ENCODE measurements around the gene TTC12. TPM values are rescaled to one million over a fixed set of nuclear protein-coding genes. Genes with fewer than 3 reads are reported as not detected.

Gene TTC12
- total RNA-seq, 4 donors from 2014 or later, result 10.8 to 23.5 (median 17.2) TPM

DNA sequence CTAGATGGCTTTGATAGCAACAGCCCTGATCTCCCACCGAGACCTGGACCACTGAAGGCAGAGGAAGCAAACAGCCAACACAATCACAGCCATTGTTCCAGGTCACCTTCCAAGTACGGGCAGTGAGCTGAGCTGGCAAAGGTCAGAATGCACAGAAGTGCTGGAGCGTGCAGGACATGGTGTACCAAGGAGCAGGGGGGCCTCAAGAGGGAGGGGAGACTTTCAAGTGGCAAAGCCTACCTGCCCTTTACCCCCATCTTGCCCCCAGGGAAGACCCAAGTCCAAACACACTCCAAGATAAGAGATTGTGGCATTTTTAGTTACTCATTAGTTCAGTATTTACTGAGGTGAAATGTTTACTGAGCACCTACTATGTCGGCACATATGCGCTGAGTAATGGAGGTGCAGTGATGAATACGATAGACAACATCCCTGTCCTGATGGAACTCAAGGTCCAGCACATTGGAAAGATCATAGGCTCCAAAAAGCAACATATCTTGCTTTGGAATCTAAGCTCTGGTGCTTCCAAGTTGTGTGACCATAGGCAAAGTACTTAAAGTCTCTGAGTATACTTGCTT, 26.0 kb upstream of the TTC12 start:
- no peak overlapping the region for H3K27ac ChIP-seq
- TF ChIP-seq EP300 (IDR thresholded peaks at IDR 0.05) (no peak), POLR2A (IDR thresholded peaks at IDR 0.05) (no peak), POLR2AphosphoS5 (IDR thresholded peaks at IDR 0.05) (no peak)
- TF ChIP-seq, protein P1, sequence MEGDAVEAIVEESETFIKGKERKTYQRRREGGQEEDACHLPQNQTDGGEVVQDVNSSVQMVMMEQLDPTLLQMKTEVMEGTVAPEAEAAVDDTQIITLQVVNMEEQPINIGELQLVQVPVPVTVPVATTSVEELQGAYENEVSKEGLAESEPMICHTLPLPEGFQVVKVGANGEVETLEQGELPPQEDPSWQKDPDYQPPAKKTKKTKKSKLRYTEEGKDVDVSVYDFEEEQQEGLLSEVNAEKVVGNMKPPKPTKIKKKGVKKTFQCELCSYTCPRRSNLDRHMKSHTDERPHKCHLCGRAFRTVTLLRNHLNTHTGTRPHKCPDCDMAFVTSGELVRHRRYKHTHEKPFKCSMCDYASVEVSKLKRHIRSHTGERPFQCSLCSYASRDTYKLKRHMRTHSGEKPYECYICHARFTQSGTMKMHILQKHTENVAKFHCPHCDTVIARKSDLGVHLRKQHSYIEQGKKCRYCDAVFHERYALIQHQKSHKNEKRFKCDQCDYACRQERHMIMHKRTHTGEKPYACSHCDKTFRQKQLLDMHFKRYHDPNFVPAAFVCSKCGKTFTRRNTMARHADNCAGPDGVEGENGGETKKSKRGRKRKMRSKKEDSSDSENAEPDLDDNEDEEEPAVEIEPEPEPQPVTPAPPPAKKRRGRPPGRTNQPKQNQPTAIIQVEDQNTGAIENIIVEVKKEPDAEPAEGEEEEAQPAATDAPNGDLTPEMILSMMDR (IDR thresholded peaks at IDR 0.05), result no peak
- 83 to 86% methylated on average over 1 to 3 of the region's 6 CpGs for WGBS, 2 donors (ENCODE audit: low coverage in 1 of 2)
- no peak overlapping the region for H3K4me3 ChIP-seq
- ATAC-seq, result no peak
- no peaks in the 10 kb centered on the region for H3K36me3 ChIP-seq
- H3K4me1 ChIP-seq, result peaks cover 0 to 4% (median 0%) of the 10 kb centered on the region in 3 donors
- no peaks in the 10 kb centered on the region for H3K9me3 ChIP-seq
- H3K27me3 ChIP-seq, result no peaks in the 10 kb centered on the region

DNA sequence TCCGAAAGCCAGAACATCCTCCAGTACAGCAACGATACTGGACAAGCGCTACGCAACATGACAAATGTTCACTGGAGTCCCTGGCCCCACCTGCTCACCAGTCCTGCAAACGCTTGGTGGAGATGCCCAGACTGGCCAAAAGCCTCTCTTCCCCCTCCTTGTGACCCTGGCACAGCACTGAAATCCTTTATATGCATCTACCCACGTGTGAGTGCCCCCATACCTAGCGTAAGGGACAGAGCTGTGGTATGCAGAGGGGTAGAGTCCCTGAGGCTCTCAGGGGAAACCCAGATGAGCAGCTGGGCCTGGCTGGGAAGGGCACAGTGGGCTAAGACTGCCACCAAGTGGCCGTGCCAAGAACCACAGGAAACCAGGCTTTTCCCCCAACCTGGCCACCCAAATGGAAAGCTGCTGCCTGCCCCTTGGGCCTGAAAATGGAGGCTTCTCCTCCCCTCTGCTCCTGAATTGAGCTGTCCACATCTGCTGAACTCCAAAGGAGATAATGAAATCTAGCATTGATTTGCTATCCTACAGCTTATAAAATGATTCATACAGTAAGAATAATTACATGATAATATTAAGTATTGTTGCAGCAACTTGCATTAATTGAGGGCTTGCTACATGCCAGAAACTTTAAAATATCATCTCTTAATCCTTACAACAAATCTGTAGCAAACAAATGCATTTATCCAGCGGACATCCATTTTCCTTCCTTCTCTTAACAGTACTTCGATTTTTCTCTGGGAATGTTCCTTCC, 24.8 kb upstream of the TTC12 start:
- ATAC-seq, result peak; percentile 52
- Histone ChIP-seq H3K4me1 (peaks cover 0 to 4% (median 0%) of the 10 kb centered on the region in 3 donors), H3K4me3 (no peak overlapping the region), H3K27ac (no peak overlapping the region), H3K27me3 (peaks cover 12% of the 10 kb centered on the region), H3K36me3 (no peaks in the 10 kb centered on the region), H3K9me3 (no peaks in the 10 kb centered on the region)
- no peak for TF ChIP-seq EP300 (IDR thresholded peaks at IDR 0.05)
- TF ChIP-seq, protein P1 (IDR thresholded peaks at IDR 0.05), result peak; percentile 74 to 92 (median 84)
- no peak for TF ChIP-seq POLR2AphosphoS5 (IDR thresholded peaks at IDR 0.05)
- WGBS, 2 donors (ENCODE audit: low coverage in 1 of 2), result 62 to 80% methylated on average over 2 of the region's 10 CpGs

DNA sequence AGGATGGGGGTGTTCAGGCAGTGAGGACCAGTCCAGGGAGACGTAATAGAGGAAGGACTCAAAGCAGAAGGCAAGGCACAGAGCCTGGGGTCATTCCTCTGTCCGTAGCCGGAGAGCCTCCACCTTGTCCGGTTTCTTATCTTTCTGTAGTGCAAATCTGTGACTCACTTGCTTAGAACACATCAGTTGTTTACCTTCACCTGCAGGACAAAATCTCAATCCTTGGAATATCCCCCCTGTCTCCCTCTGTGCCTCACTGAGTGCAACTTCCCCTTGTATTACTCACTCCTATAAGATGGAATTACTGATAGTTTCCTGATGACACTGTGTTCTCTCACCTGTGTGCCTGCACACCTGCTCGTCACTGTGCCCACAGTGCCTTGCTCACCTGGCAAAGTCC, 20.4 kb upstream of the TTC12 start:
- Histone ChIP-seq H3K36me3 (no peaks in the 10 kb centered on the region), H3K4me1 (peaks cover 0 to 4% (median 0%) of the 10 kb centered on the region in 3 donors), H3K9me3 (peaks cover 0 to 4% (median 0%) of the 10 kb centered on the region in 3 donors), H3K27me3 (peaks cover 41% of the 10 kb centered on the region), H3K4me3 (no peak overlapping the region), H3K27ac (no peak overlapping the region)
- TF ChIP-seq, protein P1 (IDR thresholded peaks at IDR 0.05), result no peak
- TF ChIP-seq POLR2A (IDR thresholded peaks at IDR 0.05) (no peak), POLR2AphosphoS5 (IDR thresholded peaks at IDR 0.05) (no peak), EP300 (IDR thresholded peaks at IDR 0.05) (no peak)
- WGBS, 2 donors (ENCODE audit: low coverage in 1 of 2), result 76 to 84% methylated on average over 5 of the region's 5 CpGs
- no peak for ATAC-seq

DNA sequence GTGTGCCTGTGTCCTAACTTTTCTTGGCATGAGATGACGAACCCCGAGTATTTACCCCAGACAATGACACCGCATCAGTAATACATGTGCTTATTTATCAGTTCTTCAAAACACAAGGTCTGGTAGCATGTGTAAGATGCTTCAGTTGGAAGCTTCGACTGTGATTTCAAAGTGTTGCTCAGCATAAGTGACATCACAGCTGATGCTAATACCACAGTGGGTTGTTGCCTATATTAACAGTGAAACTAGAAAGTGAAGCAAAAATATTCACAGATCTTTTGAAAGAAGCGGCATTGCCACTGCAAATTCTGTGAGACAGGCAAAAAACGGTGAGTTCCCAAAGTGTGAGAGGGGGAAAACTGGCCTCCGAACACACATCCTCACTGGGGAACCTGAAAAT, 18.4 kb upstream of the TTC12 start:
- WGBS, 2 donors (ENCODE audit: low coverage in 1 of 2), result 80 to 85% methylated on average over 6 to 7 of the region's 7 CpGs
- no peaks in the 10 kb centered on the region for H3K36me3 ChIP-seq
- TF ChIP-seq EP300 (IDR thresholded peaks at IDR 0.05), result no peak
- TF ChIP-seq POLR2A (IDR thresholded peaks at IDR 0.05), result no peak
- TF ChIP-seq, protein P1 (IDR thresholded peaks at IDR 0.05), result no peak
- no peak for TF ChIP-seq POLR2AphosphoS5 (IDR thresholded peaks at IDR 0.05)
- peaks cover 0 to 5% (median 0%) of the 10 kb centered on the region in 3 donors for H3K9me3 ChIP-seq
- no peak overlapping the region for H3K27ac ChIP-seq
- H3K4me1 ChIP-seq, result no peaks in the 10 kb centered on the region
- peaks cover 46% of the 10 kb centered on the region for H3K27me3 ChIP-seq
- no peak overlapping the region for H3K4me3 ChIP-seq
- no peak for ATAC-seq
